K562 (cell line): Measurements from ENCODE around the gene WDR88.

Experiments
- CBX3 ChIP-seq, 2 experiments: IDR thresholded peaks; 1 replicate in 1 of 2; 2 replicates in 1 of 2; pipeline ENCODE4 v1.6.1; 2012; ENCODE audit warnings: inconsistent platforms in 2 of 2, low read length in 2 of 2, borderline replicate concordance in 1 of 2, control low read depth in 1 of 2
- SRF ChIP-seq, 2 experiments: fragments of 250-450, 450-650 bp in 1 of 2; sonication (Bioruptor Pico) in 1 of 2; sonication (generic) in 1 of 2; formaldehyde crosslinking; IDR thresholded peaks; 2 replicates each; pipeline versions ENCODE4 v1.5.0 to v1.5.1; 2020 to 2022; ENCODE audit warnings: mild to moderate bottlenecking in 1 of 2, missing genetic modification reagents in 1 of 2

DNA sequence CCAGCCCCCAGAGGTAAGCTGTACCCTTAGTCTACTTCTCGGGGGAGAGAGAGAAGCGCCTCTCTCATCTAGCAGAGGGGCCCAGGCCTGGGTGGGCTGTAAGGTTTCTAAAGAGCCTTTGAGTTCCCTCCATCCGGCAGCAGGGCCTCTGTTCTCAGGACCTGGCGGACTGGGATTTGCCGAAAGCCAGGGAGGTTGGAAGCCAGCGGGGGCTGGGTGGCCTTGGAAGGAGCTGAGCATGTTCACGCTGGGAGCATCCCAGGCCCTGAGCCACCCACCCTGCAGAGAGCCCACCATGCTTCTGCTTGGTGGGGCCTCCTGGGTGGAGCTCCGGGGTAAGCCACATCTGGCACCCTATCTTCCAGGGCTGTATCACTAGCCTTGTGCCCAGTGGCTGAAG lies 86.0 kb downstream of the WDR88 start:
- TF ChIP-seq CBX3 (IDR thresholded peaks at IDR 0.05; ENCODE audit: borderline replicate concordance in 1 of 2, low read length in 2 of 2) (no peak), SRF (CRISPR knock-in tag; IDR thresholded peaks at IDR 0.05) (no peak)
